ENCODE results near the gene RAC3.

- TF ChIP-seq, protein P1, sequence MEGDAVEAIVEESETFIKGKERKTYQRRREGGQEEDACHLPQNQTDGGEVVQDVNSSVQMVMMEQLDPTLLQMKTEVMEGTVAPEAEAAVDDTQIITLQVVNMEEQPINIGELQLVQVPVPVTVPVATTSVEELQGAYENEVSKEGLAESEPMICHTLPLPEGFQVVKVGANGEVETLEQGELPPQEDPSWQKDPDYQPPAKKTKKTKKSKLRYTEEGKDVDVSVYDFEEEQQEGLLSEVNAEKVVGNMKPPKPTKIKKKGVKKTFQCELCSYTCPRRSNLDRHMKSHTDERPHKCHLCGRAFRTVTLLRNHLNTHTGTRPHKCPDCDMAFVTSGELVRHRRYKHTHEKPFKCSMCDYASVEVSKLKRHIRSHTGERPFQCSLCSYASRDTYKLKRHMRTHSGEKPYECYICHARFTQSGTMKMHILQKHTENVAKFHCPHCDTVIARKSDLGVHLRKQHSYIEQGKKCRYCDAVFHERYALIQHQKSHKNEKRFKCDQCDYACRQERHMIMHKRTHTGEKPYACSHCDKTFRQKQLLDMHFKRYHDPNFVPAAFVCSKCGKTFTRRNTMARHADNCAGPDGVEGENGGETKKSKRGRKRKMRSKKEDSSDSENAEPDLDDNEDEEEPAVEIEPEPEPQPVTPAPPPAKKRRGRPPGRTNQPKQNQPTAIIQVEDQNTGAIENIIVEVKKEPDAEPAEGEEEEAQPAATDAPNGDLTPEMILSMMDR (IDR thresholded peaks at IDR 0.05), result no peak
- no peak for TF ChIP-seq POLR2A (IDR thresholded peaks at IDR 0.05)
Measured at GRCh38 chr17:82007228-82007494, 24.3 kb upstream of the RAC3 start.

All from right lobe of liver (tissue), 4 donors.